ENCODE results near the gene PDLIM1. TPM values are rescaled to one million over a fixed set of nuclear protein-coding genes. Genes with fewer than 3 reads are reported as not detected.
A peak's percentile ranks its signal among the peaks of the same experiment; 100 is the strongest.

PDLIM1 gene
- total and polyA plus RNA-seq, 8 donors: 79.6 to 268 (median 97.5) TPM

- Histone ChIP-seq H3K27me3 (no peaks in the 10 kb centered on the region), H3K27ac (no peak overlapping the region), H3K9me3 (no peaks in the 10 kb centered on the region), H3K4me3 (no peak overlapping the region), H3K36me3 (no peaks in the 10 kb centered on the region), H3K4me1 (no peaks in the 10 kb centered on the region)
- TF ChIP-seq, protein P1, sequence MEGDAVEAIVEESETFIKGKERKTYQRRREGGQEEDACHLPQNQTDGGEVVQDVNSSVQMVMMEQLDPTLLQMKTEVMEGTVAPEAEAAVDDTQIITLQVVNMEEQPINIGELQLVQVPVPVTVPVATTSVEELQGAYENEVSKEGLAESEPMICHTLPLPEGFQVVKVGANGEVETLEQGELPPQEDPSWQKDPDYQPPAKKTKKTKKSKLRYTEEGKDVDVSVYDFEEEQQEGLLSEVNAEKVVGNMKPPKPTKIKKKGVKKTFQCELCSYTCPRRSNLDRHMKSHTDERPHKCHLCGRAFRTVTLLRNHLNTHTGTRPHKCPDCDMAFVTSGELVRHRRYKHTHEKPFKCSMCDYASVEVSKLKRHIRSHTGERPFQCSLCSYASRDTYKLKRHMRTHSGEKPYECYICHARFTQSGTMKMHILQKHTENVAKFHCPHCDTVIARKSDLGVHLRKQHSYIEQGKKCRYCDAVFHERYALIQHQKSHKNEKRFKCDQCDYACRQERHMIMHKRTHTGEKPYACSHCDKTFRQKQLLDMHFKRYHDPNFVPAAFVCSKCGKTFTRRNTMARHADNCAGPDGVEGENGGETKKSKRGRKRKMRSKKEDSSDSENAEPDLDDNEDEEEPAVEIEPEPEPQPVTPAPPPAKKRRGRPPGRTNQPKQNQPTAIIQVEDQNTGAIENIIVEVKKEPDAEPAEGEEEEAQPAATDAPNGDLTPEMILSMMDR (IDR thresholded peaks at IDR 0.05): no peak
- ATAC-seq: no peak
- no peak for DNase-seq
- intact Hi-C loops (cut with DNase I): no loop called here
Observed at GRCh38 chr10:95225136-95225535, 65.7 kb downstream of the PDLIM1 start.

DNA sequence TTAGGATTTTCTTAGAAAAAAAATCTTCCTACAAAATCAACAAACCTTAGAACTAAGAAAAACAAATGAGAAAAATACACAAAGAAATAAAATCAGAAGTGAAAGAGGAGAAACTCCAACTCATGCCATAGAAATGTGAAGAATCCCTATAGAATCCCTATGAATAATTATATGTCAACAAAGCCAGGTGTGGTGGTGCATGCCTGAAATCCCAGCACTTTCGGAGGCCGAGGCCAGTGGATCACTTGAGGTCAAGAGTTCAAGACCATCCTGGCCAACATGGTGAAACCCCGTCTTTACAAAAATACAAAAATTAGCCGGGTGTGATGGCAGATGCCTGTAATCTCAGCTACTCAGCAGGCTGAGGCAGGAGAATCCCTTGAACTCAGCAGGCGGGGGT, 69.7 kb downstream of the PDLIM1 start:
- DNase-seq (no peak), ATAC-seq (no peak)
- Histone ChIP-seq H3K36me3 (no peaks in the 10 kb centered on the region), H3K27ac (no peak overlapping the region), H3K4me1 (no peaks in the 10 kb centered on the region), H3K27me3 (no peaks in the 10 kb centered on the region), H3K4me3 (no peak overlapping the region), H3K9me3 (no peaks in the 10 kb centered on the region)
- TF ChIP-seq, protein P1 (IDR thresholded peaks at IDR 0.05): no peak
- intact Hi-C loops (cut with DNase I): no loop called here

DNA sequence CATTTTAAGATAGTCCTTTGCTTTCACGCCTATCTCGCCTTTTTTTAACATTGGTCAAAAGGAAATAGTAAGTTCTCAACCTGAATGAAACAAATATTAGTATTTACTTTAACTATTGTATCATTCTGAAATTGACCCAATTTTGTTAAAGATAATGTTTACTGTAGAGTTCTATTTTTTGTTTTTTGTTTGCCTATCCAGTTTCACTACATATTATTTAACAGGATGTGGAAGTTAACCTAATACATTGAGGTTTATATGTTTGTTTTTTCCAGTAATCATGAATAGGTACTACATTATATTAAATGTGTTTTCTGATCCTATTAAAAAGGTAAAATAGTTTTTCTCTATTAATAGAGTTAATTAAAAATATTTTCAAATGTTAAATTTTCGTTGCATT, 70.3 kb downstream of the PDLIM1 start:
- no peaks in the 10 kb centered on the region for H3K36me3 ChIP-seq
- no peak for DNase-seq
- no peak overlapping the region for H3K4me3 ChIP-seq
- no peaks in the 10 kb centered on the region for H3K9me3 ChIP-seq
- intact Hi-C loops (cut with DNase I): no loop called here
- H3K27me3 ChIP-seq: no peaks in the 10 kb centered on the region
- no peak overlapping the region for H3K27ac ChIP-seq
- TF ChIP-seq, protein P1 (IDR thresholded peaks at IDR 0.05): no peak
- no peak for ATAC-seq
- no peaks in the 10 kb centered on the region for H3K4me1 ChIP-seq

DNA sequence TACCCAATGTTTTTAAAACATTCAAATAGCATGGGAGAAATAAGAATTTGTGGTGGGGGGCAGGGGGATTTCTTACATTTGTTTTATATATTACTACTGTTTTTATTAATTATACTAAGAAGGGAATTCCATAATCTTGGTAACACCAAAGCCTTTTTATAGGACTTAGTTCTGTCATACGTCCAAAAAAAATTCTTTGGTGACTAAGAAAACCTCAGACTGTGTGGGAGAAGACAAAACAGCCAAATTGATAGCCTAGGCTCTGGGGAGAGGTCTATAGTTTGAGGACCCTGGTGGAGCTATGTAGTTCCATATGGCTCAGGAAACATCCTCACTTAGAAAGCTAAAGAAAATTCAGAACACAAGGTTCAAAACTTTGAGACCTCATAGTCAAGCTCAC, 73.3 kb downstream of the PDLIM1 start:
- DNase-seq (no peak), ATAC-seq (no peak)
- H3K9me3 ChIP-seq: no peaks in the 10 kb centered on the region
- H3K27me3 ChIP-seq: no peaks in the 10 kb centered on the region
- H3K27ac ChIP-seq: no peak overlapping the region
- intact Hi-C loops (cut with DNase I): loop anchor here in 1 of 2 donors (10.0 kb wide), 1 partner anchor 147 kb away; no protein-coding TSS in a partner anchor
- no peaks in the 10 kb centered on the region for H3K4me1 ChIP-seq
- no peaks in the 10 kb centered on the region for H3K36me3 ChIP-seq
- H3K4me3 ChIP-seq: no peak overlapping the region
- TF ChIP-seq, protein P1 (IDR thresholded peaks at IDR 0.05): no peak

DNA sequence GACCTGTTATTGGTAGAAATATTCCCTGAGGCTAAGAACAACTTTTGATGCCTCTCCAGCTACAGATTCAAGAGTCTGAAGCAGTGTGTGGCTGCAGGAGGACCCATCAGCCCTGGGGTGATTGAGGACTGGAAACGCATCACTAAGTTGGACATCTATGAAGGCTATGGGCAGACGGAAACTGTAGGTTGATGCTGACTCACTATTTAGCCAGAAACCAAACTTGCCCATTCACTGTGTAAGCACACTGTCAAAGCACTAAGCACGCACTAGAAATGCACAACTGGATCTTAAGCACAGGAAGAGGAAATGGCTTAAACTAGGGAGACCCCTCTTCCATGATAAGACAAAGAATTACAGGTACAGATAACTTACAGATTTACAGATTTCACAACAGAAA, 76.0 kb downstream of the PDLIM1 start:
- ATAC-seq (peak; percentile 79), DNase-seq (no peak)
- TF ChIP-seq, protein P1 (IDR thresholded peaks at IDR 0.05): no peak
- Histone ChIP-seq H3K27me3 (no peaks in the 10 kb centered on the region), H3K36me3 (no peaks in the 10 kb centered on the region), H3K9me3 (no peaks in the 10 kb centered on the region), H3K4me1 (no peaks in the 10 kb centered on the region), H3K4me3 (no peak overlapping the region), H3K27ac (no peak overlapping the region)
- intact Hi-C loops (cut with DNase I): loop anchor here in 1 of 2 donors (10.0 kb wide), 1 partner anchor 150 kb away; no protein-coding TSS in a partner anchor

Measured in left lung (tissue), 10 donors.